Measurements from ENCODE around the gene MED8.
"Not testable (repeated sequence)": the region's sequence is repeated elsewhere in the genome, so short reads cannot be mapped to it uniquely, and the experiment has no call there.

Gene MED8

DNA sequence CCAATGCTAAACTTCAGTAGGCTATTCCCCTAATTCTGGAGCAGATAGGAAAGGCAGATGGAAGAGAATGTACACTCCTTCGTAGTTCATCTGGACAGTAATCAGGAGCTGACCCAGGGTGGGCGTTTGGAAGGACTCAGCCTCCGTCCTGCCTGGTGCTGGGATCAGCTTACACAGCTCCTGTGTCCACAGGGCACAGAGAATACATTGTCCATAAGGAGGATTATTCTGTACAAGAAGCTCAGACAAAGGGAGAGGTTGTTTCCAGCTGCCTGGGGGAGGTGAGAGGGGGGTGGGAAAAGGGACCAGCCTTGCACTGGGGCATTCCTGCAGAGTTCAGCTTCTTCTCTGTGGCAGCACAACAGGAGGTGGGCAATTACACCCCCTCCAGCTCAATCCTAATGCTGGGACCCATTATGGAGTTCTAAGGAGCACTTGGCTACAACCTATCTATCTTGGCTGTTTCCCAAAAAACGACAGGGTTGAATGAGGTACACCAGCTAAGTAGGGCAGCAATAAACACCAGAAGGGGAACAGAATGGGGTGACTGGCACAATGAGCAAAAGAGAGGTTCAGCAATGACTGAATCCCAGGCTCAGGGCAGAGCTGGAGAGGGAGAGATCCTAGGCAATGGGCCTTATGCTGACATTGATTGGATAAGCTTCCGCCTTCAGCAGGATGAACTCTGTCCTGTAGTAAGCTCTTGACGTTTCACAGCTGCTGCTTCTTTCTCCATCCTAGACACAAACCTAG is 7.4 kb downstream of the MED8 start:
- DNase-seq: no peak

DNA sequence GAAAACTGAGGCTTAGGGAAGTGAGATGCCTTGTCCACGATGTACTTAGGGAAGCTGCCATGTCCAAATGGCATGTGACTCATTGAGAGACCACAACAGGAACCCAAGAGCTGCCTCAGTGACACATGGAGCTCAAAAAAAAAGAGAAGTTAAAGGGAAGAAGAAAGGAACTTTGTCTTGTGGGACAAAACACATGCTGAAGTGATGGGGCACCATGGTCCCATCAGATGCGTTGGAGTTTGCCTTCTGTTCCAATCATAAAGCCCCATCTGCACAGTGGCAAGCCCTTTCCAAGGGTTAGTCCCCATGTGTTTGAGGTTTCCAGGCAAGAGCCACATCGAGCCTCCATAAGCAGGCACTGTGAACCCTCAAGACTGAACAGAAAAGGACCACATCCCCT is 8.0 kb downstream of the MED8 start:
- DNase-seq: no peak

DNA sequence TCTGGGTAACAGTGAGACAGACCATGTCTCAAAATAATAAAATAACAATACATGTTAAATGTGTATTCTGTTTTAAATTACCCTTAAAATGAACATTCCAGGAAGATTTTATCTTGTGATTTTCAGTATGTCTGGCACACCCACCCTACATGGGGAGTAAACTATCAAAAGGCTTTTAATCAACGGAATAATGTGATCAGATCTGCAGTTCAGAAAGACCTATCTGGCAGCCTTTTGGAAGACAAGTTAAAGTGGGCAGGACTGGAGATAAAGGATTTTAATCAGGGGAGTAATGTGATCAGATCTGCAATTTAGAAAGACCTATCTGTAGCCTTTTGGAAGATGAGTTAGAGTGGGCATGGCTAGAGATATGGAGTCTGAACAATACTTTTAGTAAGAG is 10.1 kb downstream of the MED8 start:
- DNase-seq: no peak

DNA sequence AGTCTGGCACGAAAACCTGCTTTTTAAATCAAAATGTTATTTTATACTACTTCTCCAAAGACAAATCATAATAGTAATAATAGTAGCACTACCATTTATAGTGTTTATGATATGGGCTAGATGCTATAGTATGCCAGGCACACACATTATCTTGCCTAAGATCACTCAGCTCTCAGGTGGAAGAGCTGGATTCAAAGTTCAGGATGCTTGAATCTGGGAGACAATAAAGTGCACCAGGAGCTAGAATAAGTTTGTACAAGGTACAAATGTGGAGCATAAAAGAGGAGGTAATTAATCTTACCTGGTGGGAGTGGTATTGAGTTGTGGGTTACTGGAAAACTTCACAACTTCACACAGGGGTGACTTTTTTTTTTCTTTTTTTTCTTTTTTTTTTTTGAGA is 11.8 kb downstream of the MED8 start:
- no peak for DNase-seq

DNA sequence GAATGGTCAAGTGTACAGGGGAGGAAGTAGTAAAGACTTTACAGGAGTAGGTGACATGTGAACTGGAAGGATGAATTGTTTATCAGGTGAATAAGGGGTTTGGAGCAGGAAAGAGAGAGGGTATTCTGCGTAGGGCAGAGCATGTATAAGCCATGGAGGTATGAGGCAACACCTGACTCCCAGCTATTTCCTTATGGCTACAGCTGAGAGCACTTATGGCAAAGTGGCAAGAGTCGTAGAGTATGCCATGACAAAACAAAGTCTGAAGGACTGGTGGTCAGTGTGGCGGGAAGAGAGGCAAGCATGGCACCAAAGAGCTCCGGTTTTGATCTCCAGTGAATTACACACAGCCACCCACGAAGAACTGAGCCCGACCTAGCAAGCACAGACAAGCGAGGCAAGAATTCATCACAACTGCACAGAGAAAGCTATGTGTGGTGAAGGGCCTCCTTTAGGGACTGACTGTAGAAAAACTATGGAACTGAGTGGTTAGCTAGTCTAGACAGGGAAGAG is 12.8 kb downstream of the MED8 start:
- DNase-seq: no peak

DNA sequence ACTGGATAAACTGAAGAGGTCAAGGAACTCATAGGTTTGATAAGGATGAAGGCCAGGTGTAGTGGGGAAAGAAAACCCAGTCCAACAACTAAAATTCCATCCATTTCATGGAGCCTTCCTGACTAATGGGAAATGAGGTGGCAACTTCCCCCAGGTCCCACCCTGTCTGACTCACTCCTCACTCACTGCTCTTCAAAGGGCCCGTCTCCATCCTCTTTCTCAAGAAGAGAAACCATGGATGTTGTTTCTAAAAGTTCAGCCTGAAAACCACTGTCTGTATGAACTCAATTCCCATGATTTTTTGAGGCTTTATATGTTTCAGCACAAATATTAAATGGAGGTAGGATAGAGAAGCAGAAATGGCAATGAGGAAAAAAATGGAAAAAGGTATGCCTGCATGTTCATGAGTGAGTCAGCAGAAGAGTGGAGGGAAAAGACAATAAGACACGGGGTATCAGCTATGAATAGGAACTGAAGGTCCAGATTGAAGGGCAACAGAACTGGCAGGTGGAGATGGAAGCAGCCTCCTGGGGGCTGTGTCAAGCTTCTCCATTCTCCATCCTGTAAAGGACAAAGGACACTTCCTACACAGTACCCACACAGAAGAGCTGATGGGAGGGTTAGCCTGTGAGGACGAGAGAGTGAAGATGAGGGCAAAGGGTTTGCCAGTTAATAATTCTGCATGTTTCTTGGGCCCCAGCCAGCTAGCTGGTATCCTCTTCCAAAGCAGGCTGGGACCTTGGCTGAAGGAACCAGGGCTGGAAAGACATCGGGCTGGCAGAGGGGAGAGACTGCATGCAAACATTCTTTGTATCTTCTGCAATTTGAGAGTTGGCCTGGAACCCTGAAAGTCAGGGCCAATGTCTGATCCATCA is 16.3 kb downstream of the MED8 start:
- DNase-seq: no peak

GRCh38 chr1:43372172-43372571 is 17.4 kb downstream of the MED8 start:
- no peak for DNase-seq

GRCh38 chr1:43370564-43370963 is 19.0 kb downstream of the MED8 start:
- no peak for DNase-seq

- DNase-seq: not testable (repeated sequence)
Measured at GRCh38 chr1:43369779-43370178, 19.8 kb downstream of the MED8 start.

DNA sequence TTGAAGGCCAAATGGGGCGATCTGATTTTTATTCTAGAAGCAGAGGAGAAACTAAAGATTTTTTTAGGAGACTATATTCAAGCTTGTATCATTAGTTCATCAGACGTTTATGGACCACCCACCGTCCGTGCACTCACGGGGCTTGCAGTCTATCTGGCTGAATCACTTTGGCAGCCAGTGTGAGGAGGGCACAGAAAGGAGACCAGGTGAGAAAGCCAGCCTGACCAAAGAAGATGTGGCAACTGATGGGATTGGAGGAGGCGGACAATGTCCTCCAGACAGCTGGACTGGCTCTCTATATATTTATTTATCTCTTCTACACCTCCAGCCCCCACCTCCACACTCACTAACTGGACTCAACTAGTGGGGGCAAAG is 21.0 kb downstream of the MED8 start:
- DNase-seq: no peak

GRCh38 chr1:43367904-43368645 is 21.5 kb downstream of the MED8 start, which contains the start of gene ELOVL1:
Gene ELOVL1, minus strand, starts transcription at chr1:43368011. Its CDS starts 2,402 bp downstream, at chr1:43365609.
- DNase-seq: peak; percentile 72 to 77 (median 74)

DNA sequence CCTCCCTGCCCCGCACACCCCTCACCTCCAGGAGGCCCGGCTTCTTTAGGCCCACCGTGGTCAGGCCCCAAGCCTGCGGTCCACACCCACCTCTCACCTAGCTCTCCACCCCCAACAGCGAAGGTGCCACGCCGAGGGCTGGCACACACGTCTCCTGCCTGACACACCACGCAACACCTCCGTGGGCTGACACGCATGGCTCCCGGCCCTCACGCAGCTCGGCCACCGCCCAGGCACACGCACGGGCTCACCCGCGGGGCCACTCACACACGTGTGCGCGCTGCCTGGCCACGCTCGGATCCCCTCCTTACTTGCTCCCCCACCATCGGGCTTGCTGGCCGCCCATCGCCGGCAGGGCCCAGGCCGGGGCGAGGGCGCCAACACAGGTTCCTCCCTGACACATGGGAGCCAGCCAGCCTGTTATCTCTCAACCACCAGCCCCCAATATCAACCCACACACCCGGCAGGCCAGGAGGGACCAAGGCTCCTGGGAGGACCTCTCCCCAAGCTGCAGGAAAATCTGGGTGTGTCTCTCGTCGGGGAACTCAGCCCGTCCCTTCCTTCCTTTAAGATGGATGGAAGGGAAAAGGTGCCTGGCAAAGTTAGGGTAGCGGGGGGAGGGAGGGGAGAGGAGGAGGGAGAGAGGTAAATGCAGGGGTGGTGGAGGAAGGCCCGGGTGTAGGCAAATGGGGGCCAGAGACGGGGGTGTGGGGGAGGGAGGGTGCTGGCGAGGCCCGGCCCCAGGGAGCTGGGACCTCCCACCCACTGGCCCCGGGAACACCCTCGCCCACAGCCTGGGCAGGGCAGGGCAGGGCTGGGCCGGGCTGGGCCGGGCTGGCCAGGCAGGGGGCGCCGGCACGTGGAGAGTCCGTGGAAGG is 22.3 kb downstream of the MED8 start:
- DNase-seq: peak in 2 of 4 experiments; percentile 36 to 63

- no peak for DNase-seq
Measured at GRCh38 chr1:43366601-43367025, 23.0 kb downstream of the MED8 start.

DNA sequence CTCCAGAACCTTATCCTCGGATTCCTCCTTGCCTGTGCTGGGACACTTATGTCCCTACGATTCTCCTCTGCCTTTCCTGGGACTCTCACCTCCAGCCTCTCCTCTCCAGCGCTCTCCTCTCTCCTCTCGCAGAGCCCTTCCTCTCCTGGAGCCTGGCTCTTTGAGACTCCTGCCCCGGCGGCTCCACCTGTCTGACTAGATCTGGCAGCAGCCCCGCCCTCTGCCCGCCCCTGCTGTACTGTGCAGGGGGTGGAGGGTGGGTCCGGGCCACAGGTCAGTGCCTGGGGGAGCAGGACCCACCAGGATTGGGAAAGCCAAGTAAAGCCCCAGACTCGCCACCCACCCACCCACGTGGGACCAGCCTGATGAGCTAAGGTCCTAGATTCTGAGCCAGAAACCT is 23.4 kb downstream of the MED8 start:
- no peak for DNase-seq

DNA sequence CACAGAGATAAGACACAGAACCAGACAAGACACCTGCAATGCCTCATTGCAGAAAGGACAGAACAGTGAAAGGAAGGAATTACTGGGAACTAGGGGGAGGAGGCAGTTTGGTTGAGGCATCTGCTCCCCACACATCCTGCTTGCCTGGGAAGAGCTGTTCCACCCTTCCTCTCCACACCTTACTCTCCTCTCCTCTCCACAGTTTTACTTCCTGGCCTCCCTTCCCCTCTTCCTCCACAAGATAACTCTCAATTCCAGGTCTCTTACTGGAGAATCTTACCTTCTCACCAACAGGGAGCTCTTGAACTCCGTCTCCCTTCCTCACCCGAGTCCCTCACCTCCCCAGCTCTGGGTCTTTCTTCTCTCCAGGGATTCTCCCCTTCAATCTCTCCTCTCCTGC is 23.9 kb downstream of the MED8 start:
- DNase-seq: no peak

GRCh38 chr1:43363935-43364525 is 25.6 kb downstream of the MED8 start:
- no peak for DNase-seq

GRCh38 chr1:43363283-43363934 is 26.2 kb downstream of the MED8 start:
- no peak for DNase-seq

DNA sequence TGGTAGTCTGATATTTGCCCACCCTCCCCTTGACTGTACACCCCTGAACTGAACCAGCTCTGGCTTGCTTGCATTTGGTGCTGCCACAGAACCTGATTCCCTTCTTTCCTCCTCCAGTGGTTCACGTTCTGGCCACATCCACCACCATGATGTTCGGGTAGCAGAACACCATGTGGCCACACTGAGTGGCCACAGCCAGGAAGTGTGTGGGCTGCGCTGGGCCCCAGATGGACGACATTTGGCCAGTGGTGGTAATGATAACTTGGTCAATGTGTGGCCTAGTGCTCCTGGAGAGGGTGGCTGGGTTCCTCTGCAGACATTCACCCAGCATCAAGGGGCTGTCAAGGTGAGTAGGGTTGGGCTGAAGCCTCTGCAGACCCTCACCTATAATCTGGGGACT is 29.0 kb downstream of the MED8 start:
- DNase-seq: no peak

GRCh38 chr1:43359696-43360095 is 29.9 kb downstream of the MED8 start:
- DNase-seq: no peak

GRCh38 chr1:43358746-43359693 is 30.6 kb downstream of the MED8 start, which contains the start of gene CDC20:
Gene CDC20, plus strand, starts transcription at chr1:43358981. Its CDS starts 235 bp downstream, at chr1:43359216.
- peak; percentile 90 to 97 (median 95) for DNase-seq

Measured in activated CD4-positive, CD25-positive, alpha-beta regulatory T cell (primary cell).